ENCODE results near the gene OOEP. TPM values are rescaled to one million over a fixed set of nuclear protein-coding genes. Genes with fewer than 3 reads are reported as not detected.

OOEP gene
- total RNA-seq, result not detected

- ATAC-seq, result no peak
- Histone ChIP-seq H3K27ac (no peak within 1 kb of the TSS), H3K9me3 (peaks cover 0 to 36% (median 0%) of the 10 kb centered on the region in 3 donors), H3K4me1 (no peaks in the 10 kb centered on the region), H3K36me3 (no peaks in the 10 kb centered on the region), H3K27me3 (no peaks in the 10 kb centered on the region), H3K4me3 (no peak within 1 kb of the TSS)
- 99% methylated on average over 22 of the region's 36 CpGs; no CpG with 5 or more reads in 1 of the 2 donors for WGBS, 2 donors (ENCODE audit: low coverage in 1 of 2)
- no peak for TF ChIP-seq POLR2AphosphoS5 (IDR thresholded peaks at IDR 0.05)
- no peak for TF ChIP-seq CTCF (IDR thresholded peaks at IDR 0.05)
- TF ChIP-seq POLR2A (IDR thresholded peaks at IDR 0.05), result no peak
- no peak for TF ChIP-seq EP300 (IDR thresholded peaks at IDR 0.05)
Measured at GRCh38 chr6:73369563-73369962, at the start of gene OOEP. TSS of gene OOEP (minus strand) at chr6:73369897. CDS start at chr6:73369792, 105 bp downstream.

- H3K4me3 ChIP-seq, result no peak overlapping the region
- no peak for ATAC-seq
- H3K27me3 ChIP-seq, result no peaks in the 10 kb centered on the region
- no peaks in the 10 kb centered on the region for H3K9me3 ChIP-seq
- H3K4me1 ChIP-seq, result no peaks in the 10 kb centered on the region
- TF ChIP-seq CTCF (IDR thresholded peaks at IDR 0.05) (no peak), POLR2AphosphoS5 (IDR thresholded peaks at IDR 0.05) (no peak), EP300 (IDR thresholded peaks at IDR 0.05) (no peak)
- no peak overlapping the region for H3K27ac ChIP-seq
- H3K36me3 ChIP-seq, result peaks cover 0 to 36% of the 10 kb centered on the region in 2 donors
- 77 to 85% methylated on average over 4 to 11 of the region's 11 CpGs for WGBS, 2 donors (ENCODE audit: low coverage in 1 of 2)
Measured at GRCh38 chr6:73418081-73418741, 48.5 kb upstream of the OOEP start.

- ATAC-seq, result no peak
- H3K36me3 ChIP-seq, result peaks cover 0 to 15% of the 10 kb centered on the region in 2 donors
- H3K27ac ChIP-seq, result no peak overlapping the region
- TF ChIP-seq CTCF (IDR thresholded peaks at IDR 0.05) (no peak), POLR2A (IDR thresholded peaks at IDR 0.05) (no peak), EP300 (IDR thresholded peaks at IDR 0.05) (no peak), POLR2AphosphoS5 (IDR thresholded peaks at IDR 0.05) (no peak)
- no peaks in the 10 kb centered on the region for H3K27me3 ChIP-seq
- no peaks in the 10 kb centered on the region for H3K9me3 ChIP-seq
- H3K4me3 ChIP-seq, result no peak overlapping the region
- WGBS, 2 donors (ENCODE audit: low coverage in 1 of 2), result 81% methylated on average over 3 of the region's 3 CpGs
- no peaks in the 10 kb centered on the region for H3K4me1 ChIP-seq
Measured at GRCh38 chr6:73413102-73413501, 43.4 kb upstream of the OOEP start.

GRCh38 chr6:73409395-73409794 lies 39.7 kb upstream of the OOEP start:
- no peak overlapping the region for H3K27ac ChIP-seq
- no peaks in the 10 kb centered on the region for H3K27me3 ChIP-seq
- 83 to 100% methylated on average over 1 of the region's 1 CpG for WGBS, 2 donors (ENCODE audit: low coverage in 1 of 2)
- H3K36me3 ChIP-seq, result no peaks in the 10 kb centered on the region
- H3K9me3 ChIP-seq, result no peaks in the 10 kb centered on the region
- no peak for TF ChIP-seq POLR2A (IDR thresholded peaks at IDR 0.05)
- TF ChIP-seq POLR2AphosphoS5 (IDR thresholded peaks at IDR 0.05), result no peak
- no peak for TF ChIP-seq EP300 (IDR thresholded peaks at IDR 0.05)
- TF ChIP-seq CTCF (IDR thresholded peaks at IDR 0.05), result no peak
- H3K4me3 ChIP-seq, result no peak overlapping the region
- no peak for ATAC-seq
- no peaks in the 10 kb centered on the region for H3K4me1 ChIP-seq

- no peak for ATAC-seq
- Histone ChIP-seq H3K27me3 (no peaks in the 10 kb centered on the region), H3K4me1 (no peaks in the 10 kb centered on the region), H3K27ac (no peak overlapping the region), H3K9me3 (no peaks in the 10 kb centered on the region), H3K4me3 (no peak overlapping the region), H3K36me3 (no peaks in the 10 kb centered on the region)
- TF ChIP-seq CTCF (IDR thresholded peaks at IDR 0.05) (no peak), POLR2A (IDR thresholded peaks at IDR 0.05) (no peak), EP300 (IDR thresholded peaks at IDR 0.05) (no peak), POLR2AphosphoS5 (IDR thresholded peaks at IDR 0.05) (no peak)
Measured at GRCh38 chr6:73400656-73401055, 31.0 kb upstream of the OOEP start.
